ENCODE measurements around the gene ACAD11. TPM values are rescaled to one million over a fixed set of nuclear protein-coding genes. Genes with fewer than 3 reads are reported as not detected.

ACAD11 gene
- total and polyA plus RNA-seq, 8 donors = 12.6 to 43.7 (median 32.7) TPM

DNA sequence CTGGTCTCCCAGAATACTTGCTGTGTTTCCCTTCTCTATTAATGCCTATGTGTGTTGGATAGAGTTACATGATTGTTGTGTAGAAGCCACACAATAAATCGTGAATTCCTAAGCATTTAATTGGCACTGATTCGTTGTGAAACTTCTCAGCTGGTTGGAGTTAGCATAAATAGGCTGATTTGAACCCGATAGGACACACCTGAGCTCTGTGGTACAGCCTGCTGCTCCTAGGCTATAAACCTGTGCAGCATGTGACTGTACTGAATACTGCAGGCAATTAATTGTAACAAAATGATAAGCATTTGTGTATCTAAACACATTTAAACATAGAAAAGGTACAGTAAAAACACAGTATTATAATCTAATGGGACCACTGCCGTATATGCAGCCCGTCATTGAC, 4.9 kb downstream of the ACAD11 start:
- no peaks in the 10 kb centered on the region for H3K27me3 ChIP-seq
- no peaks in the 10 kb centered on the region for H3K9me3 ChIP-seq
- no peak overlapping the region for H3K27ac ChIP-seq
- intact Hi-C loops (cut with DNase I) = no loop called here
- TF ChIP-seq, protein P1, sequence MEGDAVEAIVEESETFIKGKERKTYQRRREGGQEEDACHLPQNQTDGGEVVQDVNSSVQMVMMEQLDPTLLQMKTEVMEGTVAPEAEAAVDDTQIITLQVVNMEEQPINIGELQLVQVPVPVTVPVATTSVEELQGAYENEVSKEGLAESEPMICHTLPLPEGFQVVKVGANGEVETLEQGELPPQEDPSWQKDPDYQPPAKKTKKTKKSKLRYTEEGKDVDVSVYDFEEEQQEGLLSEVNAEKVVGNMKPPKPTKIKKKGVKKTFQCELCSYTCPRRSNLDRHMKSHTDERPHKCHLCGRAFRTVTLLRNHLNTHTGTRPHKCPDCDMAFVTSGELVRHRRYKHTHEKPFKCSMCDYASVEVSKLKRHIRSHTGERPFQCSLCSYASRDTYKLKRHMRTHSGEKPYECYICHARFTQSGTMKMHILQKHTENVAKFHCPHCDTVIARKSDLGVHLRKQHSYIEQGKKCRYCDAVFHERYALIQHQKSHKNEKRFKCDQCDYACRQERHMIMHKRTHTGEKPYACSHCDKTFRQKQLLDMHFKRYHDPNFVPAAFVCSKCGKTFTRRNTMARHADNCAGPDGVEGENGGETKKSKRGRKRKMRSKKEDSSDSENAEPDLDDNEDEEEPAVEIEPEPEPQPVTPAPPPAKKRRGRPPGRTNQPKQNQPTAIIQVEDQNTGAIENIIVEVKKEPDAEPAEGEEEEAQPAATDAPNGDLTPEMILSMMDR (IDR thresholded peaks at IDR 0.05) = no peak
- DNase-seq (no peak), ATAC-seq (no peak)
- no peaks in the 10 kb centered on the region for H3K36me3 ChIP-seq
- H3K4me3 ChIP-seq = no peak overlapping the region
- H3K4me1 ChIP-seq = peaks cover 0 to 21% of the 10 kb centered on the region in 2 donors

DNA sequence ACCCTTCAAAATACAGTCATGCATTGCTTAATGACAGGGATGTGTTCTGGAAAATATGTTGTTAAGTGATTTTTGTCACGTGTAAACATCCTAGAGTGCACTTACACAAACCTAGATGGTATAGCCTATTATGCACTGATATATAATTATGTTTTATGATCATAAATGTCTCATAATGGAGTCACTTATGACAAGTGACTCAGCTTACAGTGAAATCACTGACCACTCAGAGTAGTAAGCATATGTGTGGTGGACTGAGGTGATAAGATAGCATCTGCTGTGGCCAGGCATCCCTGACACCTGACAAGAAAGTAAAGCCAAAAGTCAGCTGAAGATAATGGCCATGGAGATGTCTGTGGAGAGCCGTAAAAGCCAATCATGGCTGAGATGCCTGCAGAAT, 5.4 kb downstream of the ACAD11 start:
- ATAC-seq (no peak), DNase-seq (no peak)
- TF ChIP-seq, protein P1 (IDR thresholded peaks at IDR 0.05) = no peak
- no peaks in the 10 kb centered on the region for H3K9me3 ChIP-seq
- H3K4me1 ChIP-seq = peaks cover 0 to 19% of the 10 kb centered on the region in 2 donors
- no peak overlapping the region for H3K4me3 ChIP-seq
- intact Hi-C loops (cut with DNase I) = no loop called here
- no peaks in the 10 kb centered on the region for H3K27me3 ChIP-seq
- H3K27ac ChIP-seq = no peak overlapping the region
- no peaks in the 10 kb centered on the region for H3K36me3 ChIP-seq

DNA sequence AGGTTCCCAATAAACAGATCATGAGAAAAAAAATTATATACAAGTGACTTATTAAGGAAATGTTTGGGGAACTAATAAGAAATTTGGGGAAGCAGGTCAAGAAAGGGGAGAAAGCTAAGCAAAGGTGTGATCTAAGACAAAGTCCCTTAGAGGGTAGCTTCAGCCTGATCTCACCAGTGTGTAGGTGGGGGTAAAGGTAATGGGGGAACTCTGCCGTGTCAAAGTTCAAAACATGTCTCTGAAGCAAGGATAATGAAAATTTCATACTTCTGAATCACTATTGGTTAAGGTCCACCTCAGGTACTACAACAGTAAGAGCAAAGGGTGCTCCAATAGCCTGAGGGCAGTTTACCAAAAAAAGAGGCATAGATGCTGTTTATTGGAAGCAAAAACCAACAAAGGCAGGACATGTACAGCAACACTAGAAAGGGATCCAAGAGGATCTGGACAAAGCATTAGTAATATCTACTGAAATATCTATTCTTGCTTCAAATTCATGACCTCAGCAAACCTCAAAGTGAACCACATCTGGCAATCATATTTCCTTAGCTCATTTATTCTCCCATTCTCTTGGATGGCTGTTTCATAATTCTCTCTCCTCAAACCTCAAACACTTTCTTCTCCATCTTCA, 6.9 kb downstream of the ACAD11 start:
- H3K4me1 ChIP-seq = peaks cover 0 to 9% of the 10 kb centered on the region in 2 donors
- intact Hi-C loops (cut with DNase I) = no loop called here
- H3K9me3 ChIP-seq = no peaks in the 10 kb centered on the region
- H3K36me3 ChIP-seq = no peaks in the 10 kb centered on the region
- TF ChIP-seq, protein P1 (IDR thresholded peaks at IDR 0.05) = no peak
- peak; percentile 44 for ATAC-seq
- DNase-seq = no peak
- H3K4me3 ChIP-seq = no peak overlapping the region
- H3K27ac ChIP-seq = no peak overlapping the region
- no peaks in the 10 kb centered on the region for H3K27me3 ChIP-seq

DNA sequence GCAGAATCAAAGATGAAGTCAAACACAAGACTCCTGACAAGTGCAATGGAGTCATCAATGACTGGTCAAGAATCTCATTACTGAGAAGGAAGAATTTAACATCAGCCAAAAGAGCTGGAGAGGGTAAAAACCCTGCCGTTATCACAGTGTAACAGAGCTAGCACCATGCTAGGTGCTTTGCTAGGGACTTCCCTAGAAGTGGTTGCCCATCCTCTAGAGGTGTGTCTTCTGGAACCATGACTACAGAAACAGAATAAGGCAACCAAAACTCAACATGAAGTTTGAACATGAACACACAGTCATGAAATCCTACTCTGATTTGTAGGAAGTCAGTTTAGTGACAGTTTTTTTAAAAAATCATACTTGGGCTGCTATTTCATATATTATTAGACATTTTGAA, 9.5 kb downstream of the ACAD11 start:
- H3K36me3 ChIP-seq = no peaks in the 10 kb centered on the region
- no peak overlapping the region for H3K27ac ChIP-seq
- no peaks in the 10 kb centered on the region for H3K9me3 ChIP-seq
- intact Hi-C loops (cut with DNase I) = no loop called here
- H3K4me1 ChIP-seq = peaks cover 0 to 9% of the 10 kb centered on the region in 2 donors
- TF ChIP-seq, protein P1 (IDR thresholded peaks at IDR 0.05) = no peak
- no peak for DNase-seq
- H3K4me3 ChIP-seq = no peak overlapping the region
- ATAC-seq = no peak
- no peaks in the 10 kb centered on the region for H3K27me3 ChIP-seq

DNA sequence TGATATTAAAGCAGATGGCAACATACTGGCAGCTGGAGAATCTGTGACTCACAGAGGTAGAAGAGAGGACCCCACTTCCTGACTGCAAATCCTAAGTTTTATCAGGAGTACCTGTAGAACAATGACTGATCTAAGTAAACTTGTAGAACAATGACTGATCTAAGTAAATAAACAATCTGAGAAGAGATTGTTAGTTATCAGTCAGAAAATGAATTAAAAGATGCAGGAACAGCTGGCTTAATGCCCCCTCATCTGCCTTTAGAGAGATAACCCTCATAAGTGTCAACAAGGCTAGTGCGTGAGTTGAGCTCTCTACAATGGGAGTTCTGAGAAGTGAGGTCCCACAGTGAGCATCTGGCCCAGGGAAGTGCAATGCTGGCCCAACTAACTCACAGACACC, 14.6 kb downstream of the ACAD11 start:
- TF ChIP-seq, protein P1 (IDR thresholded peaks at IDR 0.05) = no peak
- Histone ChIP-seq H3K4me1 (no peaks in the 10 kb centered on the region), H3K36me3 (peaks cover 0 to 6% of the 10 kb centered on the region in 2 donors), H3K4me3 (no peak overlapping the region), H3K9me3 (no peaks in the 10 kb centered on the region), H3K27ac (no peak overlapping the region), H3K27me3 (no peaks in the 10 kb centered on the region)
- DNase-seq (no peak), ATAC-seq (no peak)
- intact Hi-C loops (cut with DNase I) = loop anchor here in 1 of 2 donors (5.0 kb wide), 1 partner anchor 108 kb away; no protein-coding TSS in a partner anchor

All from left lung (tissue), 10 donors.